HCT116 (cell line): Measurements from ENCODE around the gene HOXB1.

Experiments used
- ATF3 ChIP-seq: IDR thresholded peaks from 2 replicates; pipeline ENCODE4 v1.6.1; 2012
- CEBPB ChIP-seq: IDR thresholded peaks from 2 replicates; pipeline ENCODE4 v1.6.1; 2012; ENCODE audit warnings: low read depth
- CTCF ChIP-seq, 3 experiments: fragments of 200-600 bp in 1 of 3; sonication (generic) in 1 of 3; IDR thresholded peaks in 2 of 3; conservative IDR thresholded peaks in 1 of 3; 2 replicates each; pipeline ENCODE4 v1.5.1; 2012 to 2017; ENCODE audit warnings: low read depth in 2 of 3, low read length in 2 of 3, antibody characterized with exemption in 1 of 3, borderline replicate concordance in 1 of 3, control low read depth in 1 of 3, mild to moderate bottlenecking in 1 of 3, mixed read lengths in 1 of 3, mixed run types in 1 of 3, moderate library complexity in 1 of 3; ENCODE audit not compliant: insufficient read depth in 1 of 3
- EGR1 ChIP-seq: IDR thresholded peaks from 2 replicates; pipeline ENCODE4 v1.6.1; 2012; ENCODE audit warnings: low read depth
- EZH2 ChIP-seq: fragments of 200-600 bp; sonication (generic); IDR thresholded peaks from 2 replicates; pipeline ENCODE4 v1.6.1; 2017; ENCODE audit warnings: antibody characterized with exemption, mixed run types
- EZH2phosphoT487 ChIP-seq: fragments of 200-600 bp; IDR thresholded peaks from 2 replicates; pipeline ENCODE4 v1.6.1; 2018; ENCODE audit warnings: antibody characterized with exemption, borderline replicate concordance
- POLR2A ChIP-seq: IDR thresholded peaks from 2 replicates; pipeline ENCODE4 v1.7.0; 2011; ENCODE audit warnings: borderline replicate concordance; ENCODE audit not compliant: insufficient read depth, insufficient read length; ENCODE audit errors: extremely low read depth
- POLR2AphosphoS5 ChIP-seq: IDR thresholded peaks from 2 replicates; pipeline ENCODE4 v1.6.1; 2011; ENCODE audit warnings: mild to moderate bottlenecking, low read depth, low read length, moderate library complexity
- RAD21 ChIP-seq: IDR thresholded peaks from 2 replicates; pipeline ENCODE4 v1.6.1; 2012; ENCODE audit warnings: low read depth, mild to moderate bottlenecking
- REST ChIP-seq: IDR thresholded peaks from 2 replicates; pipeline ENCODE4 v1.6.1; 2012; ENCODE audit warnings: low read depth
- YY1 ChIP-seq: IDR thresholded peaks from 2 replicates; pipeline ENCODE4 v1.6.1; 2011; ENCODE audit warnings: low read length, low read depth, moderate library complexity, mild to moderate bottlenecking; ENCODE audit not compliant: insufficient replicate concordance; ENCODE audit errors: extremely low read depth

GRCh38 chr17:48487221-48487620 lies 43.6 kb downstream of the HOXB1 start:
- TF ChIP-seq CTCF (IDR thresholded peaks at IDR 0.05 in 2 of 3, conservative IDR thresholded peaks at IDR 0.05 in 1 of 3; ENCODE audit: borderline replicate concordance in 1 of 3, insufficient read depth in 1 of 3, low read depth in 2 of 3, low read length in 2 of 3) = no peak
- no peak for TF ChIP-seq EGR1
- TF ChIP-seq ATF3 = no peak
- no peak for TF ChIP-seq RAD21
- no peak for TF ChIP-seq CEBPB
- TF ChIP-seq POLR2AphosphoS5 = no peak
- TF ChIP-seq POLR2A = no peak
- no peak for TF ChIP-seq EZH2
- TF ChIP-seq REST = no peak
- no peak for TF ChIP-seq YY1
- no peak for TF ChIP-seq EZH2phosphoT487
